GM15510 (cell line): ENCODE measurements around the gene CAMTA1.

Experiments
- POLR2A ChIP-seq: IDR thresholded peaks from 3 replicates; pipeline ENCODE4 v1.6.1; 2011; ENCODE audit warnings: borderline replicate concordance; ENCODE audit not compliant: insufficient read length; ENCODE audit errors: extremely low read depth

The CAMTA1 gene

DNA sequence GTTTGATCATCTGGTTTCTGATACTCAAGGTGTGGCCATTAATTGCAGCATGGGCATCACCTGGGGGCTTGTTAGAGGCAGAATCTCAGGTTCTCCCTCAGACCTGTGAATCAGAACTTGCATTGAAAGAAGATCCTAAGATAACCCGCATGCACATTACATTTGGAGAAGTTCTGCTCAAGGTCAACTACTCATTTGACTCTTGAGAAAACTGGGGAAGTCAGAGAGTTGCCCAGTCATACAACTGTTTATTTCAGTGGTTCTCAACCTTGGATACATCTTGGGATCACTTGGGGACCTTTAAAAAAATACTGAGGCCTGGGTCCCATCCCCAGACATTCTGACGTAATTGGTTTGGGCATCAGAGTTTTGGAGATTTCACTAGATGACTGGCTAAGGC, 30.5 kb downstream of the CAMTA1 start:
- TF ChIP-seq POLR2A, result no peak

GRCh38 chr1:6819246-6820040, 34.2 kb downstream of the CAMTA1 start:
- TF ChIP-seq POLR2A, result no peak

DNA sequence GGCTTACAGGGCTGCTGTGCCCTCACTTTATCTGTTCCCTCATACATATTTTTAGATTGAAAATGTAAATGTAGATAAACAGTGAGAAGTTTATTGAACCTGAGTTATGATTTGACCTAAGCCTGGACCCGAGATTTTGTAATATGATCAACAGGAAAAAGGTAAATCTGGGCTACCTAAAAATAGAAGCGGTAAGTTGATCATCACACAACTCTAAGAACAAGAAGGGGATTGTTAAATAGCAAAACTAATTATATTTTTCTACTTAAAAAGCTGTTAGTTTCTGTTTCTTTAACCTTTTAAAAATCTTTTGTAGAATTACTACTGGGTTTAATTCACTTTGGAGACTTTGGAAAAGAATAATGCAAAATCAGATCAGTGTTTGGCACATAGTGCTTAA, 35.6 kb downstream of the CAMTA1 start:
- TF ChIP-seq POLR2A, result no peak

GRCh38 chr1:6822530-6823359, 37.5 kb downstream of the CAMTA1 start:
- no peak for TF ChIP-seq POLR2A

GRCh38 chr1:6823793-6824192, 38.5 kb downstream of the CAMTA1 start:
- no peak for TF ChIP-seq POLR2A

GRCh38 chr1:6824665-6825368, 39.6 kb downstream of the CAMTA1 start:
- TF ChIP-seq POLR2A, result no peak

GRCh38 chr1:6825828-6826227, 40.6 kb downstream of the CAMTA1 start:
- no peak for TF ChIP-seq POLR2A

DNA sequence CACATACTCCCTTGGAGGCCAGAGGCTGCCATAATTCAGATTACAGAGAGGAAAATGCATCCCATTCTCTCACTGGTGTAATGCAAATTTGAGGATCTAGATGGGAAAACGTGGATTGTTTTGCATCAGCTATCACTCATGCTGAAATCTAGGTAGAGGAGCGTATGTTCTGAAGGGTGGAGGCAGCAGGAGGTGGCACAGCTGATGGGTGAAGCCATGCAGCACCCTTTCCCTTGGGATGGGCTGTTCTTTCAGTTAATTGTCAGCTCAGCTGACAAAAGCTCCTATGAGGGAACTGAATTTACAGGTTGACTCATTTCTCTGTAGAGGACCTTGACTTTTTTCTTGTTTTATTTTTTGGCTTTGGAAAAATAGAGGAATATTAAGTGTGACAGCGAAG, 41.8 kb downstream of the CAMTA1 start:
- no peak for TF ChIP-seq POLR2A

DNA sequence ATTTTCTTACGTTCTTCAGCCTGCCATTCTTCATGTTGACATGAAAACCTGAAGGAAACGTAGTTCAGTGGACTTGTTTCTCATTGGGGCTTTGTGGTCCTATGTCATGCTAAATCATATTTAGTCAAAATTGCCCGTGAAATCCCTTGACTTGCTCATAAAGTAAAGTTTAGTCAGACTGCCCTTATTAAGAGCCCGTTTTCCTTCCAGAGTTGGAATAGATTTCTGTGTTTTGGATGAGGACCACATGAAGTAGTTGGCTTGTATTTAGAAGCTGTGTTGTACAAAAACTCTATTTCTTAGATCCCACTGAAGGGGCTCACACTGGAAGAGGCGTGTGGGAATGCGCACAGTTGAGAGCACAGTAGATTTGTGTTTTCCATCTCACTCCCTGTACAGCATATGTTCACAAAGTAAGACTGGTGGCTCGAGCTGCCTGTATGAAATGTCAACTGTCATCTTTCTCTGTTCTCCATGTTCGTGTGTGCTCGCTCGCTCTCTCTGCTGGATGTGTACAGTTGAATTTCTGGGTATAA, 42.4 kb downstream of the CAMTA1 start:
- TF ChIP-seq POLR2A, result no peak

GRCh38 chr1:6831366-6831765, 46.1 kb downstream of the CAMTA1 start:
- TF ChIP-seq POLR2A, result no peak

DNA sequence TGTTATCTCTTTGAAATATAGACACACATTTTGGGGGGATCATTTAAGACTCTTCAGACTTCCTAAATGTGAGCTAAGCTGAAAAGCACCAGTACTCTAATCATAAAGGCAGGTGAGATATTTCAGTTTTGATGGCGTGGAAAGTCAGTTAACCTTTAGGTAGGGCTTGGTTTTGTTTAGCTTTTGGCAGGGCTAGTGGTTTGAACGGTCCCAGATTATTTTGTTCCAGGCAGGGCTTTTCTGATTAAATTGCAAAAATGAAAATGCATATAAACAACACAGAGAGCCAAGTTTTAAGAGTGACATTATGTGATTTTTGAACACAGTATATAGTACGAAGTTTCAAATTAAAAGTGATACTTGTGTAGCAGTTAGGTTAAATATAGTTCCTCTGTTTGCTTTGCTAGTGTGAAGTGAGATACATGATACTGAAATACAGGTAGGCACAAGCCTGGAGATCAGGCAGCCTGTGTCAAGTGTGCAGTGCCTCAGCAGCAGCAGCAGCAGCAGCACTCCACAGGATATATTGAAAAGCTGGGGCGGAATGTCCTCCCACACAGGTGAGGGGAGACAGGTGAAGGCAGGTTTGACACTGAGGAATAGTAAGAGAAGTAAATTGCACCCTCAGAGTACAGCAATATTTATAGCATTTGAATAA, 47.4 kb downstream of the CAMTA1 start:
- no peak for TF ChIP-seq POLR2A

DNA sequence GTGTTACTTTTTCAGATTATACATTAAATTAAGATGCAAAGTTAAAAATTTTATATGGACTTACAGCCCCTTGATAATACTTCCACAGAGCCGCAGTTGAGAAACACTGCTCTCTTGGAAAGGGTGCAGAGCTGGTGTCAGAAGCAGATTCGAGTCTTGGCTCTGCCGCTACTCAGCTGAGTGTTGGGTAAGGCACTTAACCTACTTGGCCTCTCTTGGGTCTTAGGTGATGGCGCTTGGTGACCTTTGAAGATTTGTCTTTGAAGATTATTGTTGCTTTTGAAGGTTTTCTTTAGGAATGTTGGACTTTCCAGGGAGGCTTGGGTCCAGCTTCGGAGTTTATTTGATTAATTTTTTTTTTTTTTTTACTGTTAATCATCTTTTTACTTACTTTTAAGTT, 48.5 kb downstream of the CAMTA1 start:
- no peak for TF ChIP-seq POLR2A

- no peak for TF ChIP-seq POLR2A
These were observed 49.1 kb downstream of the CAMTA1 start for GRCh38 chr1:6834366-6834765.

DNA sequence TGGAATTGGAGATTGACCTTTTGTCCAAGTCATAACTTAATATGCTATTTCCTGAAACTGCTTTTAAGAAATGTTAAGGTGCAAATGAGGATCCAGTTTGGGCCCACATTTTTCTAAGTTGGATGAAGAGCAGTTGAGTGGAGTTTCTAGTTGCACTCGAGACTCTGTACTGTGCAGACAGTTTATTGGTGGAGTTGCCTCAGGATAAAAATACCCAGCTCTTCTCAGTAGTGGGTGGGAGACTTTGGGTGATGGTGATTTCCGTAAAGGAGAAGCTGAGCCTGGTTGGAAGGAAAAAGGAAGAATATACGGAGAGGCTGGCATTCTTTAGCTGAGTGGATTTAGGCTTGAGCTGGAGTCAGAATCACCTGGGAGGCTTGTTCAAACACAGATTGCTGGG, 49.9 kb downstream of the CAMTA1 start:
- TF ChIP-seq POLR2A, result no peak
